Mesodermal cell (in vitro differentiated cells): ENCODE data around the gene TCF12.

Experiments
- H3K27ac ChIP-seq: 2 replicates; pipeline ENCODE4 v1.7.0; 2013; ENCODE audit warnings: mild to moderate bottlenecking, low read depth, low read length, moderate library complexity; ENCODE audit not compliant: severe bottlenecking
- H3K36me3 ChIP-seq: 2 replicates; pipeline ENCODE4 v1.7.1; 2013; ENCODE audit warnings: mild to moderate bottlenecking, low read length, moderate library complexity; ENCODE audit not compliant: control insufficient read depth, insufficient read depth
- H3K4me1 ChIP-seq: one replicate; pipeline ENCODE4 v1.7.1; 2013; ENCODE audit warnings: mild to moderate bottlenecking, low read length; ENCODE audit not compliant: insufficient read depth, control insufficient read depth, poor library complexity, severe bottlenecking
- H3K4me3 ChIP-seq: 2 replicates; pipeline ENCODE4 v1.7.0; 2013; ENCODE audit warnings: low read length, control low read depth, mild to moderate bottlenecking; ENCODE audit not compliant: insufficient read depth, poor library complexity, severe bottlenecking; ENCODE audit errors: extremely low read depth
- H3K9me3 ChIP-seq: 2 replicates; pipeline ENCODE4 v1.7.1; 2013; ENCODE audit warnings: mild to moderate bottlenecking, low read length, moderate library complexity; ENCODE audit not compliant: control insufficient read depth
- WGBS, 2 experiments: methylation state at CpG; one replicate each; pipeline ENCODE4 v1.1.5; 2013; ENCODE audit warnings: missing lambda C conversion rate in 2 of 2; ENCODE audit not compliant: insufficient coverage in 2 of 2; 5-methylcytosine and 5-hydroxymethylcytosine counted together

The TCF12 gene

DNA sequence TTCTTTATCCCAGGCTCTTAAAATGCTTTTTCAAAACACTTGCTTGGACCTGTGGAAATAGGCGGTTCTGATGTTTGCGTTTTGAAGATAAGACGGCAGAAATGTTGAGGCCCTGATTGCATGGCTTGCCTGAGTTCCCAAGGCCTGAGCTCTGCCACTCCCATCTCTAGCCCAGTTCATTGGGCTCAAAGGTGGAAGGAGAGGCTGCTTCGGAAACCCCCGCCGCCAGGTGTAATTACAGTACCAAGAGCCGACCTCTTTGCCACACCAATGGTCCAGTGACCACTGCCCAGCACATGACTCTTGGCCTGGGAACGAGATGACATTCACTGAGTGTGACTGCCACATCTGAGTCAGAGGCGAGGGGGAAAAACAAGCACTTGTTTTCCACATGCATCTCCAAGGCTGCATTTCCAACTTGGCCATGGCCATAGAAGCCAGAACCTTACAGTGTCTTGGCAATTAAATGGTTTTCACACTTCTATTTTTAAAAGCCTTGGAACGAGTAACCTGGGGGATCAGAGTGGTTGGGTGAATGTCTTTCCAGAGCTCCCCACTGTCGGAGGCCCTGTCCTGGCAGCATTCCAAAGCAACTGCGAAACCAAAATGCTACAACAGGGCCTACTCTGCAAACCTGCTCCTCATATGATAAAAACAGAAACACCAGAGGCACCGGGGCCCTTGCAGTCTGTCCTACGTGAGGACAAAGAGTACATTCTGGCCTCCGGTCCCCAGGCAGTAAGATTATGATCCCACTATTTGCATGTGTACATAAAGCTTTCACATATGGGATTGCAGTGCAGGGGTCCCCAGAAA lies 394.1 kb downstream of the TCF12 start:
- H3K9me3 ChIP-seq, result no peaks in the 10 kb centered on the region
- H3K36me3 ChIP-seq, result no peaks in the 10 kb centered on the region
- WGBS, 2 experiments, result 89 to 94% methylated on average over 8 to 13 of the region's 15 CpGs
- no peak overlapping the region for H3K27ac ChIP-seq
- H3K4me1 ChIP-seq, result no peaks in the 10 kb centered on the region
- H3K4me3 ChIP-seq, result no peak overlapping the region

GRCh38 chr15:57313134-57313483 lies 394.7 kb downstream of the TCF12 start:
- no peak overlapping the region for H3K27ac ChIP-seq
- 90 to 100% methylated on average over 2 to 5 of the region's 7 CpGs for WGBS, 2 experiments
- no peaks in the 10 kb centered on the region for H3K4me1 ChIP-seq
- H3K36me3 ChIP-seq, result no peaks in the 10 kb centered on the region
- H3K9me3 ChIP-seq, result no peaks in the 10 kb centered on the region
- no peak overlapping the region for H3K4me3 ChIP-seq

DNA sequence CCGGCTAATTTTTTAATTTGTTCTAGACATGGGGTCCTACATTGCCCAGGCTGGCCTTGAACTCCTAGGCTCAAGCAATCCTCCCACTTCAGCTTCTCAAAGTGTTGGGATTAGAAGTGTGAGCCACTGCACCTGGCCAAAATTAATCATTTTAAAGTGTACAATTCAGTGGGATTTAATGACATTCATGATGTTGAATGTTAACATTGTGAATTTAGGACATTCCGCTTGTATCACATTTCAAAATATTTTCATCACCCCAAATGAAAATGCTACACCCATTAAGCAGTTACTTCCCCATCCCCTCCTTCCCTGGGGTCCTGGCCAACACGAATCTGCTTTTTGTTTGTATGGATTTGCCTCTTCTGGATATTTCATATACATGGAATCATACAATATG lies 395.8 kb downstream of the TCF12 start:
- Histone ChIP-seq H3K36me3 (no peaks in the 10 kb centered on the region), H3K4me3 (no peak overlapping the region), H3K4me1 (no peaks in the 10 kb centered on the region), H3K27ac (no peak overlapping the region), H3K9me3 (no peaks in the 10 kb centered on the region)
- WGBS, 2 experiments, result no CpG with 5 or more reads among the region's 3 CpGs

DNA sequence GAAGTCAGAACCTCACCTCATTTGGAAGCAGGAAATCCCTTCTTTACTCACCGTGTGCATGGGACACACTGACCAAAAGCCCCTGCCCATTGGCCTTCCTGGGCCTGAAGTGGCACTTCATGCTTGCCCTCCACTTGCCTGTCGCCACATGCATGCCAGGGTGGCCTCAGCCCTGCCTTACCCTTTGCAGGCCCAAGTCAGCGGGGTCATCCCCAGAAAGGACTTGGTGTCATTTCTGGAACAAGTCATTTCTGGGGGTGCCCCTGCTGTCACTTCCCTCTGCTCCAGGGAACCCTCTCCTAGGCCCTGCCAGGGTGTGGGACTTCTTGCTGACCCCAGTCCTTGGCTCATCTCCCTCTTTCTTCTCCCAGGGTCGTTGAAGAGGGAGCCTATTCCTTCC lies 398.0 kb downstream of the TCF12 start:
- WGBS, 2 experiments, result 71 to 77% methylated on average over 4 of the region's 4 CpGs
- Histone ChIP-seq H3K9me3 (no peaks in the 10 kb centered on the region), H3K27ac (no peak overlapping the region), H3K4me3 (no peak overlapping the region), H3K4me1 (peaks cover 5% of the 10 kb centered on the region), H3K36me3 (no peaks in the 10 kb centered on the region)

DNA sequence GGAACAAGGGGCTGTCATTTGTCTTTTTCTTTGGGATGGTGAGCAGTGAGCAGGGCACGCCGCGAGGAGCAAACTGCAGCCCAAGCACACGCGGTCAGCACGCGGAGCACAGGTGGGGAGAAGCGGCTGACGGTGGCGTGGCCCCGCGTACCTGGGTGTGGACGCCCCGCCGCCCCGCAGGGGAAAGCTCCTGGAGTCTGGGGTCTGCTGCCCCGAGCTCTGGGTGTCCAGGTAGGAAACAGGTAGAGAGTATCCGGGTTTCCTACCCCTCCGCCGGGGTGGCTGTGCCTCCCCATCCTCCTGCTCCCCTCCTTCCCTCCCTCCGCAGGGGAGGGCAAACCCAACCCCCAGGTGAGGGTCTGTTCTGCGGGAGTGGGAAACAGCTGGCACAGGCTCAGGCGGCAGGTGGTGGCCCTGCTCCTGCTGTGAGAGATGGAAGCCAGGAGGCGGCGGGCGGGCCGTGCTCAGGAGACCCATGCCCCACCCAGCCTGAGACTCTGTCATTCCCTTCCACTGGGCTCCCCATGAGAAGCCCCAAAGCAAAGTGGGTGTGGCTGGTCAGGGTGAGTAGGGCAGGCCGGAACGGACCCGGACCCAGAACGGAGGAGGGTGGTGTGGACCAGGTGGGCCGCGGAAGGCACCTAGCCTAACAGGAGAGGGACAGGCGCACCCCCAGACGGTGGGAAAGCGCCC lies 400.9 kb downstream of the TCF12 start:
- Histone ChIP-seq H3K4me1 (peaks cover 10% of the 10 kb centered on the region), H3K9me3 (no peaks in the 10 kb centered on the region), H3K4me3 (no peak overlapping the region), H3K36me3 (no peaks in the 10 kb centered on the region), H3K27ac (no peak overlapping the region)
- WGBS, 2 experiments, result 95 to 97% methylated on average over 25 to 28 of the region's 36 CpGs

GRCh38 chr15:57319919-57320560 lies 401.6 kb downstream of the TCF12 start:
- H3K36me3 ChIP-seq, result no peaks in the 10 kb centered on the region
- H3K27ac ChIP-seq, result peak overlapping the region; percentile 69
- H3K4me1 ChIP-seq, result peaks cover 10% of the 10 kb centered on the region
- H3K4me3 ChIP-seq, result no peak overlapping the region
- WGBS, 2 experiments, result 83 to 90% methylated on average over 8 to 16 of the region's 23 CpGs
- H3K9me3 ChIP-seq, result no peaks in the 10 kb centered on the region

DNA sequence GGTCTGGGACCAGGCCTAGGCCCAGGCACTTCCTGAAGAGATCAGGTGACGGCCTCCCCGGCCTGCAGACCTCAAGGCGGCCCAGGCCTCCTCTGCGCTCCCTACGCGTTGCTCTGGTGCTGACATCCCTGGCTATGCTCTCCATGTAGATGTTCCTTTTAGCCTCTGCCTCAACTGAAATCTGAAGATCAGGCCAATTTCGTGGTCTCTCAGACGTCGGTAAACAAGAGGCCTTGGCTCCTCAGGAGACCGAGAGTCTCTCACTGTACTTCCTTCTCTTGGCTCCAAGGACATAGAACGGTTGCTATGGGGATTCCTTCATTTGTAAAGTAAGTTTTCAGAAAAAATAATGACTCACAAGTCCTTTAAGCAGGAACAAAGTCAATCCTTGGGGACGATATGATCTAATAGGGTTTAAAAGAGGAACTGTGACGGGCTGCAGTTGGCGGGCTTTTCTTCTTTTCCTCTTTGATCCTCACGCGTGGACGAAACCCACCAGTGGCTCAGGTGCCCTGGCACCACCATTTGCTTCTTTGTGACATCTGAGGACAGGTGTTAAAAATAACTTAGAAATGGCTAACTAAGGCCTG lies 402.3 kb downstream of the TCF12 start:
- H3K4me1 ChIP-seq, result peaks cover 10% of the 10 kb centered on the region
- peak overlapping the region; percentile 69 for H3K27ac ChIP-seq
- no peak overlapping the region for H3K4me3 ChIP-seq
- WGBS, 2 experiments, result 78 to 95% methylated on average over 11 to 13 of the region's 17 CpGs
- H3K9me3 ChIP-seq, result no peaks in the 10 kb centered on the region
- no peaks in the 10 kb centered on the region for H3K36me3 ChIP-seq

DNA sequence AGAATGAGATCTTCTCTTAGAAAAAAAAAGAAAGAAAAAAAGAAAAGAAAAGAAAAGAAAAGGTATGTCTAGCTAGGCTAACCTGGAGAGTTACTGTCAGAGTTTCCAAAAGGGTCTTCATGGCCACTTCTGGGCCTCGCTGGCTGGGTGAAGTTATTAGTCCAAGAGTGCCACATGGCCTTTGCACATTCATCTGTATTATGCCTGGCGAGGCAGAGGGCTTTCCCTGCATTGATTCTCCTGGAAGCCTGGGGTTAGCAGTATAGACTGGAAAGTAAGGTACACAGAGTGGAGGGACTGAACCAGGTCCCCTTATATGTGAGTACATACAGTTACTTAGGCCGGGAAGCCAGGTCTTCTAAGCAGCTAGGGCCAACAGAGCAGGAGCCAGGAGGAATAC lies 403.0 kb downstream of the TCF12 start:
- WGBS, 2 experiments, result 82 to 100% methylated on average over 2 of the region's 3 CpGs
- H3K9me3 ChIP-seq, result no peaks in the 10 kb centered on the region
- no peaks in the 10 kb centered on the region for H3K36me3 ChIP-seq
- no peak overlapping the region for H3K4me3 ChIP-seq
- peaks cover 10% of the 10 kb centered on the region for H3K4me1 ChIP-seq
- H3K27ac ChIP-seq, result no peak overlapping the region

GRCh38 chr15:57321973-57322601 lies 403.6 kb downstream of the TCF12 start:
- Histone ChIP-seq H3K36me3 (no peaks in the 10 kb centered on the region), H3K4me1 (peaks cover 10% of the 10 kb centered on the region), H3K9me3 (no peaks in the 10 kb centered on the region), H3K4me3 (no peak overlapping the region), H3K27ac (no peak overlapping the region)
- 80% methylated on average over 11 to 13 of the region's 13 CpGs for WGBS, 2 experiments

GRCh38 chr15:57322602-57323250 lies 404.3 kb downstream of the TCF12 start:
- Histone ChIP-seq H3K4me1 (peaks cover 12% of the 10 kb centered on the region), H3K4me3 (no peak overlapping the region), H3K27ac (no peak overlapping the region), H3K9me3 (no peaks in the 10 kb centered on the region), H3K36me3 (no peaks in the 10 kb centered on the region)
- WGBS, 2 experiments, result 93 to 96% methylated on average over 9 to 10 of the region's 11 CpGs
